Stimulated activated naive B cell treated with anti-CD40 and anti-IgM and Interleukin-4, amounts not matched to agents 10 μg/mL and 1 μg/mL and 100 μg/mL, for 72 hours (primary cell): Measurements from ENCODE around the gene LRRC23.
"Not testable (repeated sequence)": the region's sequence is repeated elsewhere in the genome, so short reads cannot be mapped to it uniquely, and the experiment has no call there.

Experiments used
- ATAC-seq, 2 donors: fragments of 150-1000 bp; cut with Tn5 transposase; replicated peaks; 2 replicates each; pipeline ENCODE4 v1.10.0; 2021; ENCODE audit warnings: moderate library complexity in 1 of 2
- DNase-seq: peaks from one replicate; pipeline ENCODE4 v3.0.0; 2021
- H3K27ac Mint-ChIP-seq: one replicate; pipeline ENCODE4 v1.8.0; 2022; ENCODE audit warnings: mild to moderate bottlenecking, mixed read lengths
- H3K27me3 Mint-ChIP-seq, 2 donors: one replicate each; pipeline ENCODE4 v1.8.0; 2022; ENCODE audit warnings: mixed read lengths in 2 of 2
- H3K36me3 Mint-ChIP-seq, 2 donors: one replicate each; pipeline ENCODE4 v1.8.0; 2022; ENCODE audit warnings: mixed read lengths in 2 of 2, mild to moderate bottlenecking in 1 of 2
- H3K4me1 Mint-ChIP-seq, 2 donors: one replicate each; pipeline ENCODE4 v1.8.0; 2022; ENCODE audit warnings: mixed read lengths in 2 of 2, mild to moderate bottlenecking in 1 of 2
- H3K4me3 Mint-ChIP-seq, 2 donors: one replicate each; pipeline ENCODE4 v1.8.0; 2022; ENCODE audit warnings: mild to moderate bottlenecking in 2 of 2, mixed read lengths in 2 of 2, moderate library complexity in 1 of 2
- H3K9me3 Mint-ChIP-seq, 2 donors: one replicate each; pipeline ENCODE4 v1.8.0; 2022; ENCODE audit warnings: mixed read lengths in 2 of 2, mild to moderate bottlenecking in 1 of 2

LRRC23 gene

DNA sequence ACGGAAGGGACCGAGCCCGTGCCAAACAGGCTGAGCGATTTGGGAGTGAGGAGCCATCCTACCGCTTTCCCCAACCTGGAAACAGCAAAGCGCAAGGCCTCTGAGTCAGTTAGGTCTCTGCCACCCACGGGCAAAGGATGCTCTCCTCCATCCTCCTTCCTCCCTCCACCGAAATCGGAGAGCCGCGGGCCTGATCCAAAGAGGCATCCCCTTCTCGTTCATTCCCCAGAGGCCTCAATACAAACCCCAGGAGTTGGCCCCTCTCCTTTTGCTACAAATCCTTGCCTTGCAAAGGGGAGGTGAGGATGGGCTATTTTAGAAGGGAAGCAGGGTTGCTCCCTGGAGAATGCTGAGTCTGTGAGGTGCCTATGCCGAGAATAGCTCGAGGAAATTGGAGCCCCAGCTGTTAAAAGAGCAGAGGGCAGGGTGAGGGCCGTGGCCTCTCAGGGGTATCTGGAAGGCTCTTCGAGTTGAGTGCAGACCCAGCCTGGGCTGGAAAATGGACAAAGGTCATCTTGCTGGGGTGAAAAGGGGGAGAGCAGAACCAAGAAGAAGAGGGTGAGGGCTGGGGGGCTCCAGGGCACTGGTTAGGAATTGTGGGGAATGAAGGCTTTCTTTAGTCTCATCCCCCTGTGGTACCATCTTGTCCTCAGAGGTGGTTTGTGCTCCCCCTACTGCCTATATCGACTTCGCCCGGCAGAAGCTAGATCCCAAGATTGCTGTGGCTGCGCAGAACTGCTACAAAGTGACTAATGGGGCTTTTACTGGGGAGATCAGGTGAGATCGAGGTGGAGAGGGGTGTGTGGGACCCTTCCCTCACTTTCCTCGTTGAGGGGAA lies 36.2 kb upstream of the LRRC23 start:
- Mint-ChIP-seq H3K4me3 (peak overlapping the region; percentile 96 to 97), H3K4me1 (peaks cover 48 to 64% of the 10 kb centered on the region in 2 donors), H3K27me3 (no peaks in the 10 kb centered on the region), H3K36me3 (peaks cover 56 to 79% of the 10 kb centered on the region in 2 donors), H3K27ac (peak overlapping the region; percentile 95), H3K9me3 (no peaks in the 10 kb centered on the region)
- no peak for DNase-seq
- ATAC-seq = peak in 1 of 2 donors; percentile 2

GRCh38 chr12:6869049-6870021 lies 35.3 kb upstream of the LRRC23 start:
- H3K9me3 Mint-ChIP-seq = no peaks in the 10 kb centered on the region
- ATAC-seq = peak; percentile 8 to 11
- H3K36me3 Mint-ChIP-seq = peaks cover 52 to 71% of the 10 kb centered on the region in 2 donors
- H3K27me3 Mint-ChIP-seq = no peaks in the 10 kb centered on the region
- H3K4me1 Mint-ChIP-seq = peaks cover 51 to 72% of the 10 kb centered on the region in 2 donors
- H3K27ac Mint-ChIP-seq = peak overlapping the region; percentile 95
- peak overlapping the region; percentile 96 to 97 for H3K4me3 Mint-ChIP-seq
- peak; percentile 69 for DNase-seq

- Mint-ChIP-seq H3K4me3 (peak overlapping the region in 1 of 2 donors; percentile 13), H3K4me1 (peaks cover 51 to 72% of the 10 kb centered on the region in 2 donors), H3K36me3 (peaks cover 45 to 62% of the 10 kb centered on the region in 2 donors)
- H3K27ac Mint-ChIP-seq, H3K27me3 Mint-ChIP-seq, ATAC-seq, H3K9me3 Mint-ChIP-seq, DNase-seq: not testable (repeated sequence)
Observed at GRCh38 chr12:6870304-6870703, 34.3 kb upstream of the LRRC23 start.

GRCh38 chr12:6871052-6871957 lies 33.3 kb upstream of the LRRC23 start:
- Mint-ChIP-seq H3K27me3 (no peaks in the 10 kb centered on the region), H3K27ac (peak overlapping the region; percentile 97), H3K9me3 (no peaks in the 10 kb centered on the region), H3K36me3 (peaks cover 49 to 57% of the 10 kb centered on the region in 2 donors), H3K4me1 (peaks cover 51 to 72% of the 10 kb centered on the region in 2 donors), H3K4me3 (peak overlapping the region; percentile 89 to 100)
- DNase-seq (no peak), ATAC-seq (no peak)

GRCh38 chr12:6872073-6873048 lies 32.3 kb upstream of the LRRC23 start:
- no peaks in the 10 kb centered on the region for H3K9me3 Mint-ChIP-seq
- DNase-seq = peak; percentile 81
- peak overlapping the region; percentile 97 for H3K27ac Mint-ChIP-seq
- peak; percentile 47 to 50 for ATAC-seq
- H3K4me1 Mint-ChIP-seq = peaks cover 46 to 63% of the 10 kb centered on the region in 2 donors
- H3K4me3 Mint-ChIP-seq = peak overlapping the region; percentile 89 to 100
- H3K27me3 Mint-ChIP-seq = no peaks in the 10 kb centered on the region
- peaks cover 55 to 56% of the 10 kb centered on the region in 2 donors for H3K36me3 Mint-ChIP-seq

- peak; percentile 84 to 87 for ATAC-seq
- peak; percentile 98 for DNase-seq
- Mint-ChIP-seq H3K9me3 (no peaks in the 10 kb centered on the region), H3K27ac (peak within 1 kb of the TSS; percentile 97), H3K27me3 (no peaks in the 10 kb centered on the region), H3K36me3 (peaks cover 50 to 51% of the 10 kb centered on the region in 2 donors), H3K4me1 (peaks cover 42 to 56% of the 10 kb centered on the region in 2 donors), H3K4me3 (peak within 1 kb of the TSS; percentile 89 to 100)
Observed at GRCh38 chr12:6873094-6874014, 31.3 kb upstream of the LRRC23 start, which contains the start of gene SPSB2. Gene SPSB2 (minus strand): TSS chr12:6873303. CDS start chr12:6872901, 402 bp downstream.

GRCh38 chr12:6874015-6874368 lies 30.6 kb upstream of the LRRC23 start:
- Mint-ChIP-seq H3K36me3 (peaks cover 44 to 45% of the 10 kb centered on the region in 2 donors), H3K4me1 (peaks cover 35 to 50% of the 10 kb centered on the region in 2 donors), H3K27ac (peak overlapping the region; percentile 85), H3K4me3 (peak overlapping the region; percentile 89 to 100)
- not testable (repeated sequence) for ATAC-seq, DNase-seq, H3K27me3 Mint-ChIP-seq, H3K9me3 Mint-ChIP-seq

GRCh38 chr12:6879824-6880223 lies 24.8 kb upstream of the LRRC23 start:
- not testable (repeated sequence) for H3K4me3 Mint-ChIP-seq, H3K9me3 Mint-ChIP-seq, H3K4me1 Mint-ChIP-seq, H3K27me3 Mint-ChIP-seq, ATAC-seq, H3K27ac Mint-ChIP-seq, DNase-seq
- H3K36me3 Mint-ChIP-seq = peaks cover 14 to 18% of the 10 kb centered on the region in 2 donors

DNA sequence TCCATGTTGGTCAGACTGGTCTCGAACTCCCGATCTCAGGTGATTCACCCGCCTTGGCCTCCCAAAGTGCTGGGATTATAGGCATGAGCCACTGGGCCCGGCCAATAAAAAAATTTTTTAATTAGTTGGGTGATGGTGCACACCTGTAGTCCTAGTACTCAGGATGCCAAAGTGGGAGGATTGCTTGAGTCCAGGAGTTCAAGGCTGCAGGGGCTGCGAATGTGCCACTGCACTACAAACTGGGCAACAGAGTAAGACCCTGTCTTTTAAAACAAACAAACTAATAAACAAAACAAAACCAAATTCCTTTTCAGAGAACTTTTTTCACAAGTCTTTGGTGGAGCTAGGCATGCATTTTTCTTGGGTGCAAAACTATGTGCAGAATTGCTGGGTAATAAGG lies 21.4 kb upstream of the LRRC23 start:
- H3K4me3 Mint-ChIP-seq = no peak overlapping the region
- no peaks in the 10 kb centered on the region for H3K9me3 Mint-ChIP-seq
- H3K27ac Mint-ChIP-seq = no peak overlapping the region
- DNase-seq = no peak
- peaks cover 4 to 10% of the 10 kb centered on the region in 2 donors for H3K36me3 Mint-ChIP-seq
- ATAC-seq = no peak
- no peaks in the 10 kb centered on the region for H3K27me3 Mint-ChIP-seq
- no peaks in the 10 kb centered on the region for H3K4me1 Mint-ChIP-seq

- H3K4me3 Mint-ChIP-seq = no peak overlapping the region
- H3K27ac Mint-ChIP-seq = no peak overlapping the region
- no peaks in the 10 kb centered on the region for H3K27me3 Mint-ChIP-seq
- H3K4me1 Mint-ChIP-seq = no peaks in the 10 kb centered on the region
- peaks cover 4 to 10% of the 10 kb centered on the region in 2 donors for H3K36me3 Mint-ChIP-seq
- ATAC-seq (no peak), DNase-seq (no peak)
- H3K9me3 Mint-ChIP-seq = no peaks in the 10 kb centered on the region
Observed at GRCh38 chr12:6883683-6884082, 20.9 kb upstream of the LRRC23 start.

- Mint-ChIP-seq H3K27ac (no peak overlapping the region), H3K4me3 (no peak overlapping the region), H3K27me3 (no peaks in the 10 kb centered on the region), H3K4me1 (no peaks in the 10 kb centered on the region), H3K9me3 (no peaks in the 10 kb centered on the region), H3K36me3 (peaks cover 4 to 10% of the 10 kb centered on the region in 2 donors)
- DNase-seq (no peak), ATAC-seq (no peak)
Observed at GRCh38 chr12:6884539-6884938, 20.1 kb upstream of the LRRC23 start.
